Activated CD4-positive, CD25-positive, alpha-beta regulatory T cell (primary cell): Measurements from ENCODE around the gene PPP1R37.

Experiments used
- DNase-seq, 4 experiments: peaks; one replicate each; lab custom pipeline; 2025; lab: John Stamatoyannopoulos, UW

Gene PPP1R37

GRCh38 chr19:45170146-45171106 lies 77.4 kb downstream of the PPP1R37 start:
- no peak for DNase-seq

- DNase-seq, result peak in 1 of 4 experiments; percentile 19
These were observed 78.2 kb downstream of the PPP1R37 start for GRCh38 chr19:45171211-45171623.

GRCh38 chr19:45172173-45172572 lies 79.2 kb downstream of the PPP1R37 start:
- peak in 1 of 4 experiments; percentile 24 for DNase-seq

GRCh38 chr19:45172611-45173208 lies 79.7 kb downstream of the PPP1R37 start:
- DNase-seq, result no peak

- no peak for DNase-seq
These were observed 80.8 kb downstream of the PPP1R37 start for GRCh38 chr19:45173816-45174215.

GRCh38 chr19:45175515-45176345 lies 82.8 kb downstream of the PPP1R37 start:
- no peak for DNase-seq

- DNase-seq, result peak in 1 of 4 experiments; percentile 55
These were observed 84.9 kb downstream of the PPP1R37 start, which contains the start of gene TRAPPC6A for GRCh38 chr19:45177817-45178261. Gene TRAPPC6A, minus strand, starts transcription at chr19:45178237. Its CDS starts 19 bp downstream, at chr19:45178218.

- peak; percentile 98 to 100 (median 99) for DNase-seq
These were observed 85.5 kb downstream of the PPP1R37 start, which contains the start of gene BLOC1S3 for GRCh38 chr19:45178262-45179071. Gene BLOC1S3, plus strand, starts transcription at chr19:45178784. Its CDS starts 513 bp downstream, at chr19:45179297.

GRCh38 chr19:45179072-45179891 lies 86.3 kb downstream of the PPP1R37 start:
- DNase-seq, result no peak

GRCh38 chr19:45179892-45180370 lies 87.0 kb downstream of the PPP1R37 start:
- DNase-seq, result no peak

GRCh38 chr19:45180936-45181335 lies 88.0 kb downstream of the PPP1R37 start:
- DNase-seq, result no peak

GRCh38 chr19:45182758-45183157 lies 89.8 kb downstream of the PPP1R37 start:
- DNase-seq, result no peak

- DNase-seq, result no peak
These were observed 91.1 kb downstream of the PPP1R37 start for GRCh38 chr19:45184115-45184514.

GRCh38 chr19:45186509-45187334 lies 93.7 kb downstream of the PPP1R37 start:
- DNase-seq, result no peak

GRCh38 chr19:45187421-45188100 lies 94.6 kb downstream of the PPP1R37 start:
- DNase-seq, result no peak

GRCh38 chr19:45189971-45190370 lies 97.0 kb downstream of the PPP1R37 start:
- no peak for DNase-seq

GRCh38 chr19:45191375-45191774 lies 98.4 kb downstream of the PPP1R37 start:
- DNase-seq, result no peak

- no peak for DNase-seq
These were observed 102.8 kb downstream of the PPP1R37 start for GRCh38 chr19:45195764-45196163.
